Brain microvascular endothelial cell (primary cell): ENCODE results near the gene TOGARAM1.
A peak's percentile ranks its signal among the peaks of the same experiment; 100 is the strongest.

Experiments used
- DNase-seq: peaks from one replicate; pipeline ENCODE4 v3.0.0-alpha.2; 2020
- H3K27ac ChIP-seq: fragments of 250-450 bp; sonication (Bioruptor Pico); 2 replicates; pipeline ENCODE4 v1.5.1; 2020; ENCODE audit warnings: mild to moderate bottlenecking, moderate library complexity
- H3K27me3 ChIP-seq: fragments of 250-450 bp; sonication (Bioruptor Pico); replicated peaks from 2 replicates; pipeline ENCODE4 v1.5.1; 2020; ENCODE audit warnings: mild to moderate bottlenecking
- H3K36me3 ChIP-seq: fragments of 250-450 bp; sonication (Bioruptor Pico); replicated peaks from 2 replicates; pipeline ENCODE4 v1.5.1; 2020; ENCODE audit warnings: mild to moderate bottlenecking
- H3K4me3 ChIP-seq: 2 replicates; pipeline ENCODE4 v1.5.1; 2011; ENCODE audit warnings: low read depth, mild to moderate bottlenecking, control low read depth, low read length, moderate library complexity
- CTCF ChIP-seq: IDR thresholded peaks from 2 replicates; pipeline ENCODE4 v1.5.1; 2011; ENCODE audit warnings: low read depth, mild to moderate bottlenecking, moderate library complexity, low read length, control low read depth, inconsistent platforms; ENCODE audit errors: missing control alignments
- in situ Hi-C: cut with HindIII; loops from 2 replicates; pipeline ENCODE4 v1.10.0; 2017; ENCODE audit warnings: low sequenced_read_pairs, low pct_ligation_motif_present

Gene TOGARAM1

GRCh38 chr14:44960146-44960545, 1.8 kb upstream of the TOGARAM1 start:
- in situ Hi-C loops = no loop called here
- Histone ChIP-seq H3K4me3 (peak overlapping the region; percentile 95), H3K27ac (peak overlapping the region; percentile 8), H3K36me3 (no peaks in the 10 kb centered on the region), H3K27me3 (no peaks in the 10 kb centered on the region)
- DNase-seq = no peak
- TF ChIP-seq CTCF = no peak

GRCh38 chr14:44960646-44961045, 1.3 kb upstream of the TOGARAM1 start:
- H3K36me3 ChIP-seq = no peaks in the 10 kb centered on the region
- H3K4me3 ChIP-seq = peak overlapping the region; percentile 95
- in situ Hi-C loops = no loop called here
- H3K27me3 ChIP-seq = no peaks in the 10 kb centered on the region
- DNase-seq = no peak
- TF ChIP-seq CTCF = no peak
- H3K27ac ChIP-seq = peak overlapping the region; percentile 38

GRCh38 chr14:44961151-44961553, 838 bp upstream of the TOGARAM1 start:
- Histone ChIP-seq H3K4me3 (peak overlapping the region; percentile 95), H3K36me3 (no peaks in the 10 kb centered on the region), H3K27me3 (no peaks in the 10 kb centered on the region), H3K27ac (peak overlapping the region; percentile 38)
- DNase-seq = peak; percentile 46
- in situ Hi-C loops = no loop called here
- TF ChIP-seq CTCF = no peak

GRCh38 chr14:44962334-44963043, 499 bp downstream of the TOGARAM1 start:
- in situ Hi-C loops = no loop called here
- peak; percentile 20 for DNase-seq
- H3K36me3 ChIP-seq = no peaks in the 10 kb centered on the region
- TF ChIP-seq CTCF = no peak
- peak overlapping the region; percentile 95 for H3K4me3 ChIP-seq
- H3K27ac ChIP-seq = peak overlapping the region; percentile 69
- no peaks in the 10 kb centered on the region for H3K27me3 ChIP-seq

GRCh38 chr14:44963044-44963528, 1.1 kb downstream of the TOGARAM1 start:
- Histone ChIP-seq H3K36me3 (no peaks in the 10 kb centered on the region), H3K27ac (no peak overlapping the region), H3K27me3 (no peaks in the 10 kb centered on the region), H3K4me3 (peak overlapping the region; percentile 95)
- DNase-seq = peak; percentile 6
- in situ Hi-C loops = no loop called here
- peak; percentile 14 for TF ChIP-seq CTCF
